Stimulated activated CD4-positive, alpha-beta T cell treated with anti-CD3 and anti-CD28 coated beads, Interleukin-12 subunit alpha, Interleukin-12 subunit beta, amount 100 ng/mL, for 24 hours (primary cell): Measurements from ENCODE around the gene TRPM2.

Source experiments
- DNase-seq, 2 experiments: peaks; one replicate each; pipeline ENCODE4 v3.0.0-alpha.2; 2020; ENCODE audit warnings: low read depth in 2 of 2

TRPM2 gene

DNA sequence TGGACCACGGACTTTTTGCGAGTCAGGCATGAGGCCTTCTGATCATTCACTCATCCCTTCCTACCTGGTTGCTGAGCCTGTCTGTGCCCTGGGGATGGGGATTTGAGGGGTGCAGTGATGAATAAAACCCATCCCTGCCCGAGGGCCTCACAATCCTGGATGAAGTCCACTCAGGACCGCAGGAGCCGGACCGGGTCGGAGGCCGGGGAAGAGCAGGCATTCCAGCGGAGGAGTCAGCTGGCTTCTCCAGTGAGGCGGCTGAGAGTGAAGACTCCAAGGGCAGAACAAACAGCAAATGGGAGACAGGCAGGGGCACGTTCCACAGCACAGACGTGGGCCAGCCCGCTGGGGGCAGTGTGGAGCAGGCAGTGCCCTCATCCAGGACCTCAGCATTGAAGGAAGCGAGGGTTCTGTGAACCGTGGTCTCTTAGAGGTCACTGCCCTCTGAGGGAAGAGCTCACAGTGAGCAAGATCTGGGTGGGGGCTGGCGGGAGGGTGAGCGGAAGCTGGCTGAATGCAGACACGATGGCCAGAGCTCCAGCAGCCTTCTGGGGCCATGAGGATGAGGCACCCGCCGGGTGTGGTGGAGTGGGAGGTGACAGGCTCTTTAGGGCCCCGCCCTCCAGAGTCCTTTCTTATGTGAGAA is 91.0 kb downstream of the TRPM2 start:
- no peak for DNase-seq

DNA sequence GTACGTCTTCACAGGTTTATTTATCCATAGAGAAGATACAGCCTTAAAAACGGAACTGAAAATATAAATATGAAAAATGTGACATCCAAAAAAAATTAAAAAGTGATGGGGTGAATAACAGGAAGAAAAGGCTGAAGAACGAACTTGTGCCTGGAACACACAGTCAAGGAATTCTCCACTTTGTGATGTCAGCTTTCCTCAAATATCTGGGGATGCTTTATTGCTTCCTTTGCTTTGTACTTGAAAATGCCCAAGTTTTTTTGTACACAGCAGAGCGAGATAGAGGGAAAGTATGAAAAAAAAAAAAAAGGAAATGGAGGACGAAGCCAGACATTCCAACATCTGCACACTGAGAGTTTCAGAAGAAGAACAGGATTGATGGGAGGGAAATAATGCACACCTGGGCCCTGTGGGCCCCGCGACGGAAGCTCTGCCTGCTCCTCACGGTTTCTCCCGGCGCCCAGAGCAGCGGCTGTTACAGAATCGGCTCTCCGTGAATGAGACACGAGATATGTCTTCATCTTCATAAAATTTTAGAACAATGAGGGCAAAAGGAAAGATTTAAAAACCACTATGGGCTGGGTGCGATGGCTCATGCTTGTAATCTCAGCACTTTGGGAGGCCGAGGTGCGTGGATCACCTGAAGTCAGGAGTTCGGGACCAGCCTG is 91.9 kb downstream of the TRPM2 start:
- no peak for DNase-seq

DNA sequence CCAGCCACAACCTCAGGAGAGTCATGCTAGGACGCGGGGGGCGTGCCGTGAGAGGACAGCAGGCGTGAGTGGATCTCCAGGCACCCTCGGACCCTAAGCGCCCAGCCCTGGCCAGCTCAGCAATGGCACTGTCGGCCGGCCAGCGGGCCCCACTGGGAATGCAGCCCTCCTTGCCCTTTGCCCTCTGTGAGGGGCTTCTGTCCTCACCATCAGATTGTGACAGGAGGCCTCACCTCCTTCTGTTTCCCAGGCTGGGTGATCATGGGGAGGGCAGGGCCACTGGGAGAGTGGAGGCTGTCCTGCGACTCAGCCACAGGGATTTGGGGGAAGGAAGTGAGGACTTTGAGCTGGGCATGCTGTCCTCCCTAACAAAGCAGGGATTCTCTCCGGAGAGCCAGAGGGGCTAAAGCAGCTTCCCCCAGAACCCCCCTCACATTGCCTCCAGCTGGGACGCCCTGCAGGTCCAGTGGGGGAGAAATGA is 95.3 kb downstream of the TRPM2 start:
- DNase-seq = no peak

DNA sequence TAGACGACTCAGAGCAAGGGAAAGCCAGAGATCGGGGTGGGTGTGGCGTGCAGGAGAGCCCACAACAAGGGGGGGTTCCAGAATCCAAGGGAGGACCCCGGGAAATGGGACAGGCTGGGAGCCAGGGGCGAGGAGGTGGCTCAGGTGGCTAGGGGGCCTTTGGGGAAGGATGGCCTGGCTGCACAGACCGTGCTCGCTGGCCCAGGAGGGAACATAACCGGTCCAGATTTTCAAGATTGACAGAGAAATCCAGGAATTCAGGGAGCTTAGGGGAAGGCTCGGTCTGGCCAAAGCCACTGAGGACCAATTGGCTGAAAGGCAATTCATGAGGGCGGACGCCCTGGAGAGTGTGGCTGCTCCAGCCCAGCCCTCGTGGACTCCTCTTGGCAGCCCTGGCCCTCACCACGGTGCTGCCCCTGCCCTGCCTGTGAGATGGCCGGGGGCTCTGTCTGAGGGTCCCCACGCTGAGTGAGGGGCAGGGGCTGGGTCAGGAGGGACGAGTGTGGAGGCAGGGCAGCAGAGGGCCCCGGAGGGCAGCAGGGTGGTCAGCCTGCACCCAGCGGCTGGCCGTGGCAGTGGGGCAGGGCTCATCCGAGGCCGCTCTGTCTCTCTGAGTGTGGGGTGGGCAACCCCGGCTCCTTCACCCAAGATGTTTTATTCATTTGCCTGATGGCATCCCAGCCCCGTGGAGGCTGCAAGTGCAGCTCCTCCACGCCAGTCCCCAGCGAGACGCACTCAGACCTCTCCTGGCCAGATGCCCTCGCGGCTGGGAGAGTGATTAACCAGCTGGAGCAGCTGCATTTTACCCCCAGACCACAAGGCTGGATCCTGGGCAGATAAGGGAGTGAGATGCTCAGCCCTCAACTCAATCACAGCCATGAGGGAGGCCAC is 96.3 kb downstream of the TRPM2 start:
- DNase-seq = no peak

DNA sequence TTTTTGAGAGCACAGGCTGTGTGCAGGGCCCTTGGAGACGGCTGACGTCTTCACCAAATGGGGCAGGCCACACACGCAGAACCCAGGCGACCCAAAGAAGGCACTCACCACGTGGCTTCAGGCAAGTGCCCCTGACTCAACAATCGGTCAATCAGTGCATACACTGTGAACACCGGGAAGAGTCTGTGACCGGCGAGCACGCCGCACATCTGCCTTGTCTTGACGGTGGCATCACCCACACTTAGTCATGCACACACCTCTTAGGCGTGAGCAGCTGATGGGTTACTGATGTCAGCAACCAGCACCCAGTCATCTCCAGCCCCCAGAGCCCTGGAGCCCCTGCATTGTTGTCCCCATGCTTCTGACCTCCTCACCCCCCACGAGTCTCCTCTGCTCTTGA is 97.0 kb downstream of the TRPM2 start:
- DNase-seq = no peak

DNA sequence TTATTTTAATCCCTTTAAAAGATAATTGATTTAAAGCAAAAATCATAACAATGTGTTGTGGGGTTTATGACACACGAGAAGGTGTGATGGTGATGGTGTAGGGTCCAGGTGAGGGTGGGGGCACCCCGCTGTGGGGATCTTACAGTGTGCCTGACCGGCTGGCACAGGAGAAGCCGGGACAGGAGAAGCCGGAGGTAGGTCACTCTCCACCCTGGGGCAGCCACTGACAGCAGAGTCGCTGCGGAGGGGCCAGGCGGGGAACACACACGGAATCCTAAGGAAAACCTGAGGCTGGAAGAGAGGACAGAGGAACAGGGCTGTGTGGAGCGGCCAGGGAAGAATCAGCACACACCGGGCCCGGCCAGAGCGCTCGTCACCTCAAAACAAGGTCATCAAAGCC is 97.6 kb downstream of the TRPM2 start:
- DNase-seq = no peak

DNA sequence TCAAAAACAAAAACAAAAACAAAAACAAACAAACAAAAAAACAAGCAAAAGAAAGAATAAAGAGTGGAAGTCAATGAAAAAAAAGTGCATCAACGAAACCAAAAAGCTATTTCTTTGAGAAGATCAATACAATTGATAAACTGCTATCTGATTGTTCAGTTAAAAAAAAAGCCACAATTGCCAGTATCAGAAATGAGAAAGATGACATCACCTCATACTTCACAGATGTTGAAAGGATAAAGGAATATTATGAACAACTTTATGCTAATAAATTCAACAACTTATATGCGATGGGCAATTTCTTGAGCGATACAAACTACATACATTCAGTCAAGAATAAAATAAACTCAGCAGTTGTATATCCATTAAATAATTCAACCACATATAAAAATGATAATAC is 99.7 kb downstream of the TRPM2 start:
- DNase-seq = no peak

DNA sequence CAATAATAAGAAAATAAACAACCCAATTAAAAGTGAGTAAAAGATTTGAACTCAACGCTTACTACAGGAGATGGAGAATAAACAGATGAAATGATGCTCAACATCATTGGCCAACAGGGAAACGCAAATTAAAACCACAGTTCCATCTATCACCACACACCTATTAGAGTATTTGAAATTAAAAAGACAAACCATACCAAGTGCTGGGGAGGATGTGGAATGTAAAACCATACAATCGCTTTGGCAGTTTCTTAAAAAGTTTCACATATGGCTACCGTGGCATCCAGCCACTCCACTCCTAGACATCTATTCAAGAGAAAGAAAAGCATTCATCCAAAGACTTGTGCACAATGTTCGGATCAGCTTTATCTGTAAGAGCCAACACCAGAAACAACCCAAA is 100.6 kb downstream of the TRPM2 start:
- no peak for DNase-seq

DNA sequence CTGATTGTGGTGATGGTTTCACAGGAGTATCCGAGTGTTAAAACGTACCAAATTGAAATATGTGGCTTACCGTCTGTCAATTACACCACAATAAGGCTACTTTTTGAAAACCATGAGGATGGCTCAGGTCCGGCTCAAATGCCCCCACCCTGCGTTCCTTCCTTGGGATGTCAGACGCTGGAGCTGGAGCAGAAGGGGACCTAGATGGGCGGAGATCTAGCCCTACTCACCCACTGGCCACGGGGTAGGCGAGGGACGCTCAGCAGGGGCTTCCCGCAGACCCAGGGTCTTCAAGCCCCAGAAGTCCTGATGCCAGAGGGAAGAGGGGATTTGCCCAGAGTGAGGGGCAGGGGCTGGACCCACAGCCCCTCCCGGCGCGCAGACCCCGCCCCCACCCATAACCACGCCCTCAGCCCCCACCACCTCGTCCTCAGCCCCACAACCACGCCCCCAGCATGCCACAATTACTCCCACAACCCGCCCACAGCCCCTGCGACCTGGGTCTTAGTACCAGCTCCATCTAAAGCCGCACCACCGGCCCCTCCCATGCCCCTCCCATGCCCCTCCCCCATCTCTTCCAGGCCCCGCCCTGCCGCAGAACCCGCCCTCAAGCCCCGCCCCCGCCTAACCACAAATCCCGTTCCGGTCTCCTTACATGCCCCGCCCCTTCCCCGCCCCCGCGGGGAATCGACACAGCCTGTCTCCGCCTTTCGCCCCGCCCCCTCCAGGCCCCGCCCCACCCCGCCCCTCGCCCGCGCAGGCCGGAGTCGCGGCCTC is 101.5 kb downstream of the TRPM2 start, which contains the start of gene LRRC3:
LRRC3 (plus strand) TSS at position 764 of the 777 bp plus-strand sequence. CDS start 1,135 bp downstream, outside the sequence.
- peak; percentile 63 to 78 for DNase-seq

DNA sequence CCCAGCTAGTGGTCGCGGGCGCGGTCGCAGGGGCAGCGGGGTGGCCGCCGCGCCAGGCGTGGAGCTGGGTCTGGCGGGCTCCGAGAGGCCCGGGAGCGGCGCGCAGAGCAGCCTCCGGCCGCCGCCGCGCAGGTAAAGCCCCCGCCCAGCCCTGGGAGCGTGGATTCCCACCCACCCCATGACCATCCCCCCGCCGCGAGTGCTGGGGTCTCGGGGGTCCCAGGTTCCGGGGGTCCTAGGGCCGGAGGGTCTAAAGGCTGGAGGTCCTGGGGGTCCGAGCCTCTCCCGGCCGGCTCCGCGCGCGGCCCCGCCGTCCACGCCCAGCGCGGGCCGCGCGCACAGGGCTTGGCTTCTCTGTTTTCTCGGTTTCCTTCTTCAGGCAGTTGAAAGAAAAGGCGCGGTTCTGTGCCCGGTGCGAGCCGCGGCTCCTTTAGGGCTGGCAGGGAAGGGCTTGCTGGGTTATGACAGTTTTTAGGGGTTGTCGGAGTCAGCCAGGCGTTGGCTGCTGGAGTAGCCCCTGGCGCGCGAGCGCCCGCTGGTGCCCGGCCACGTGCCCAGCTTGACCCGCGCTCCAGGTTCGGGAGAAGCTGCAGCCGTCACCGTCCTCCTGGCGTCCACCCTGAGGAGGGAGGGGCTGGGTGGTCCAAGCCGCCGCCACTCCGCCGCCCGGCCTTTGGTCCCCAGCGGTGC is 102.2 kb downstream of the TRPM2 start:
- DNase-seq = peak in 1 of 2 experiments; percentile 22

DNA sequence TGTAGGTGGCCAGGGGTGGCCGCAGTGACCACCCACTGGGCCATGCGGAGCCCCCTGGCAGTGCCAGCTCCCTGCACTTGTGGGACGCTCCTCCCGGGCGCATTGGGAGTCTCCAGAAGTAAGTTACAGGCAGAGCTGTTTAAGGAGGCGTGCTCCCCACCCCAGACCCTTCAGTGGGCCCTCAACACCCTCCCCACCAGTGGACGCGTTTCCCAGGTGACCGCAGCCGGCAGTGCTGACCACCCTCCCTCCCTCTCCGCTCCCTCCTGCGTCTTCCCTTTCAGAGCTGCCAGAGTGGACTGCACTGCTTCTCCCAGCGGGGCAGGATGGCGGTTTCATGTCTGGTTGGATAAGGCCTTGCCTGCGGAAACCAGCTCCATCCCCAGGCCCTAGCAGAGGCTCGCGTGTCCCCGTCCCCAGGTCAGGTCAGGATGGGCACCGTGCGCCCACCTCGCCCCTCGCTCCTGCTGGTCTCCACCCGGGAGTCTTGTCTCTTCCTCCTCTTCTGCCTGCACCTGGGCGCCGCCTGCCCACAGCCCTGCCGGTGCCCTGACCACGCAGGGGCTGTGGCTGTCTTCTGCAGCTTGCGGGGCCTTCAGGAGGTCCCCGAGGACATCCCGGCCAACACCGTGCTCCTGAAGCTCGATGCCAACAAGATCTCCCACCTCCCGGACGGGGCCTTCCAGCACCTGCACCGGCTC is 102.9 kb downstream of the TRPM2 start:
- no peak for DNase-seq

DNA sequence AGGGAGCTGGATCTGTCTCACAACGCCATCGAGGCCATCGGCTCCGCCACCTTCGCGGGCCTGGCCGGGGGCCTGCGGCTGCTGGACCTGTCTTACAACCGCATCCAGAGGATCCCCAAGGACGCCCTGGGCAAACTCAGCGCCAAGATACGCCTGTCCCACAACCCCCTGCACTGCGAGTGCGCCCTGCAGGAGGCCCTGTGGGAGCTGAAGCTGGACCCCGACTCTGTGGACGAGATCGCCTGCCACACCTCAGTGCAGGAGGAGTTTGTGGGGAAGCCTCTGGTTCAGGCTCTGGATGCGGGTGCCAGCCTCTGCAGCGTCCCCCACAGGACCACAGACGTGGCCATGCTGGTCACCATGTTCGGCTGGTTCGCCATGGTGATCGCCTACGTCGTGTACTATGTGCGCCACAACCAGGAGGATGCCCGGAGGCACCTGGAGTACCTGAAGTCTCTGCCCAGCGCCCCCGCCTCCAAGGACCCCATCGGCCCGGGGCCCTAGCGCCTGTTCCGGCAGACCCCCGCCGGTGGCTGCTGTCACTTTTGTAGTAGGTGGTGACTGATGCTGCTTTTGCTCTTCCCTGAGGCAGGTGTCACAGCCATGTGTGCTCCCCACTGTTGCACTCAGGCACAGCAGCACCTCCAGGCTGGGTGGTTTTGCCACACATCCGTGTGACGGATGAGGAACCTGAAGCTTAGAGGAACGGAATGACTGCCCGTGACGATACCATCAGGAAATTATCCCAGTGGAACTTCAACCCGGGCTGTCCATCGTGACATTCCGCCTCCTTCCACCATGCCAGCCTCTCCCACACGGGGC is 103.7 kb downstream of the TRPM2 start:
- DNase-seq = no peak

DNA sequence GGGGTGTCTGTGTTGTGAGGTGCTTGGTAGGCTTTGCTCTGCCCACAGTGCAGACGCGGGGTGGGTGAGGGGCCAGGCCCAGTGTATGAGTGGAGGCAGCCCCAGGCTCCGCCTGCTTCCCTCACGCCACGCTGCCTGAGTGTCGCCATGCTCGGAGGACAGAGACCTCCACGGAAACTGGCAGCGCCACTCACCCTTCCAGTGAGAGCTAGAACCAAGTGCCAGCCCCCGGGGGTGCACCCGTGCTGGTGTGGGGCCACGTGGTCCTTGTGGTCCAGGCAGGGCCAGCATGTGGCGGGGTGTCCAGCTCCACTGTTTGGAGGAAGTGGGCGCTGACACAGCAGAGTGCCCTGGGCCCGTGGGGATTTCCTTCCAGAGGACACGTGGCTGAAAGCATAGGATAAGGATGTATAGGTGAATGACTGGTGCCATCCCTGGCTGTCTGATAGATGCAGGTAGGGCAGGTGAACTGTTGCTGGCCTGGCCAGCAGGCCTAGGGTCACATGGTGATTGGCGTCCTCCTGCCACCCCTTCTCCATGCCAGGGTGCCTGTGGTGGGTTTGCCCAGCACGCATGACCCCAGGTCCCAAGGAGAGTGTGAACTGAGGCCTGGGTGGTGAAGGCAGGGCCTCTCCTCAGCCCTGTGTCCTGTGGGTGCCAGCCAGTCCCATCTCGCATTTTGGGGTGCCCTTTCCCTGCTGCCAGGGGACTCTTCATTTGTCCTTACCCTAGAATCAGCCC is 105.7 kb downstream of the TRPM2 start:
- DNase-seq = no peak

DNA sequence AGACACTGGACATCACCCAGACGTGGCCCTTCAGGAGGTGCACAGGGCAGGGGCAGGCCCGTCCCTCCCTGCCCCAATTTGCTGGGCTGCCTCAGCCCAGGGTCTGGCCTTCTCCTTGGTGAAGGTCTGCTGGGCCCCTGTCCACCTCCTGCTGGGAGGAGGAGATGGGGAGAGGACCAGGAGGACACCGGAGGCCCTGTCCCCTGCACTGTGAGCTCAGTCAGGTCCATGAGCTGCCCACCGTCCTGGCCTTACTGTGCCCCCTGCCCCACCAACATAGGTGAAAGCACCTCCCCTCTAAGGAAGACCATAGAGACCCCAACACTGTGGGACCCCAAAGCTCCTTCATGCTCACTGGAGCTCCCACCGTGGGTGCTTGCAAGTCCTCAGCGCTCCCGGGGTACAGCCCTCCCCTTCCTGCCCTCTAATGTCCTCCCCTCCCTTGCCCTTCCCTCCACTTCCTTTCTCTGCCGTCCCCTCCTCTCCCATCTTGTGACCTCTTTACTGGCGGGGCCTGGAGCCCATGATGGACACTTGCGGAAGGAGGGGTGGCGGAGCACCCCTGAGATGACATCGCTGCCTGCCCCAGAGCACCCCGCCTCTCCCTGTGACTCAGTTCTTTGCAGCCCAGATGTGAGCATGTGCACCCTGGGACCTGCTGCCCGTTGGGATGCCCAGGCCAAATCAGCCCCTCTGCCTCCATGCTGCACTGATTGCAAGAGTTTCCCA is 106.5 kb downstream of the TRPM2 start:
- DNase-seq = no peak

DNA sequence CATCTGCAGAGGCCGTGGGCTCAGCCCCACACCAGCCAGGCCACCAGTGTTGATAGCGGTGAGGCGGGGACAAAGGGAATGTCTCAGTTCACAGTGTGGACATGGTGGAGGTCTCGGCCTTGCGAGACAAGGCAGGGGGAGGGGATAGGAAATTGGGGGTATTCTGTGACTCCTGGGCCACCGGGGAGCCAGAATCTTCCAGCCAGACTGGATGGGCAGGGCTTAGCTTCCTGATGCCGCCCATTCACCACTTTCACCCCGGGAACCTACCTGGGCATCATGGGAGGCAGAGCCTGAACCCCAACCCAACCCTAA is 107.0 kb downstream of the TRPM2 start:
- DNase-seq = no peak

DNA sequence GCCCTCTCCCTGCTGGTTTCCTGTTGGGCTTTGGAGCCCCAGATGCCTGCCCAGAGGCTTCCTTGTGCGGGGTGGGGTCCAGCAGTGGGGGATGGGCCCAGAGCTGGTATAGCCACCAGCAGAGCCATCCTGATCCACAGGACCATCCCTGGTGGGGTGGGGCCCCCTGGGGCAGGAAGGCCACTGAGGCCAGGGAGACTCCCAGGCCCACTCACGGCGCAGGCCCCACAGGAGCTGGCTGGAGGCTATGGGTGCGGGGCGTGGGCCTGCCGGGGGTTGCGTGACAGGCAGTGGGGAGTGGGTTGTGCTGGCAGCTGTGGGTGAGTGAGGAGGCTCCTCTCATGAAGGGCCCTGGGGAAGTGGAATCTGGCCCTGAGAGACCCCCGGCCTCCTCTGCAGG is 107.6 kb downstream of the TRPM2 start:
- no peak for DNase-seq

DNA sequence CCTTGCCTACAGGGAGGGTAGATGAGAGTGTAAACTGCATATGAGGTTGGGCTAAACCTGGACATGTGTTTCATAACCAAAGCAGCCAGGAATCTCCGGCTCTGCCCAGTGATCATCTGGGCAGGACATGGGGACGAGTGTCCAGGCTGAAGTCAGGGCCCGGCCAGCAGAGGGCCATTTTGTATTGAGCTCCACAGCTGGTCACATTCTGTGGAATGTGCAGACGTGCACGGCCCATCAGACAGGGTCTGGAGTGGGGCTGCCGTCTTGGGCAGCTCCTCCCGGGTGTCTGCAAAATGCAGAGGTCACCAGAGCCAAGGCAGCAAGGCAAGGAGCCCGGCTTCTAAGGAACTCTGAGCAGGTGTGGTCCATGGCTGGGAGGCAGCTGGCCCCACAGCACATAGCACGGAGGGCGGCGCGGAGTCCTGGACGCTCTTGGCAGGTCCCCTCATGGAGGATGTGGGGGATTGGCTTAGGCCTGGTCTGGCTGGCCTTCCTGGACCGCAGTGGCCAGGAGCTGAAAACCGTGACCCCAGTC is 108.1 kb downstream of the TRPM2 start:
- DNase-seq = no peak
